HL-60 (cell line): ENCODE results near the gene ZSWIM7.
A peak's percentile ranks its signal among the peaks of the same experiment; 100 is the strongest.

Experiments
- DNase-seq, 2 experiments: peaks; one replicate each; pipeline ENCODE4 v3.0.0-alpha.2; 2010 to 2020; ENCODE audit warnings: low read depth in 1 of 2, low spot score in 1 of 2
- H3K27ac ChIP-seq: fragments of 250-450 bp; sonication (Bioruptor Pico); replicated peaks from 2 replicates; pipeline ENCODE4 v1.5.1; 2020; ENCODE audit warnings: mild to moderate bottlenecking, moderate library complexity
- H3K27me3 ChIP-seq: fragments of 250-450 bp; sonication (Bioruptor Pico); 2 replicates; pipeline ENCODE4 v1.5.1; 2021; ENCODE audit warnings: mild to moderate bottlenecking, moderate library complexity; ENCODE audit not compliant: insufficient read depth, poor library complexity, severe bottlenecking
- H3K4me3 ChIP-seq: replicated peaks from 2 replicates; pipeline ENCODE4 v1.5.1; 2011; ENCODE audit warnings: mild to moderate bottlenecking, control low read depth, low read length; ENCODE audit not compliant: insufficient read depth
- CTCF ChIP-seq: IDR thresholded peaks from one replicate; pipeline ENCODE4 v1.5.1; 2011; ENCODE audit warnings: low read length, control low read depth, inconsistent platforms; ENCODE audit not compliant: insufficient read depth
- GABPA ChIP-seq: IDR thresholded peaks from 2 replicates; pipeline ENCODE4 v1.6.1; 2012; ENCODE audit warnings: low read depth
- POLR2AphosphoS5 ChIP-seq: IDR thresholded peaks from 2 replicates; pipeline ENCODE4 v1.6.1; 2012; ENCODE audit warnings: low read depth
- REST ChIP-seq: IDR thresholded peaks from 2 replicates; pipeline ENCODE4 v1.6.1; 2012; ENCODE audit warnings: low read depth; ENCODE audit not compliant: insufficient replicate concordance
- SPI1 ChIP-seq: IDR thresholded peaks from 2 replicates; pipeline ENCODE4 v1.6.1; 2012; ENCODE audit warnings: low read depth, mild to moderate bottlenecking, borderline replicate concordance

The ZSWIM7 gene

GRCh38 chr17:15972497-15972951 lies 27.0 kb downstream of the ZSWIM7 start:
- no peak for DNase-seq
- H3K27ac ChIP-seq: no peak overlapping the region
- H3K27me3 ChIP-seq: no peaks in the 10 kb centered on the region
- TF ChIP-seq SPI1: no peak
- no peak for TF ChIP-seq REST
- no peak for TF ChIP-seq POLR2AphosphoS5
- no peak overlapping the region for H3K4me3 ChIP-seq

- no peak for DNase-seq
- no peak overlapping the region for H3K27ac ChIP-seq
- TF ChIP-seq GABPA (no peak), CTCF (no peak), SPI1 (no peak), POLR2AphosphoS5 (no peak), REST (no peak)
- no peak overlapping the region for H3K4me3 ChIP-seq
- no peaks in the 10 kb centered on the region for H3K27me3 ChIP-seq
These were observed 27.6 kb downstream of the ZSWIM7 start for GRCh38 chr17:15971882-15972281.

- Histone ChIP-seq H3K4me3 (no peak overlapping the region), H3K27me3 (no peaks in the 10 kb centered on the region), H3K27ac (0 out of 2 replicates have a peak overlapping the region, but pooled peaks have one; percentile 21)
- TF ChIP-seq CTCF: no peak
- TF ChIP-seq GABPA: no peak
- no peak for TF ChIP-seq REST
- no peak for TF ChIP-seq POLR2AphosphoS5
- TF ChIP-seq SPI1: no peak; the same call in 1 of the 2 replicates
- DNase-seq: peak in 1 of 2 experiments; percentile 10
These were observed 28.3 kb downstream of the ZSWIM7 start for GRCh38 chr17:15971098-15971678.
